Measurements from ENCODE around the gene DSP. TPM values are rescaled to one million over a fixed set of nuclear protein-coding genes. Genes with fewer than 3 reads are reported as not detected.

DSP gene
- total and polyA plus RNA-seq, 2 experiments from 2014 or later, result 73.7 to 156 TPM

- DNase-seq (ENCODE audit: low spot score), result no peak
- peaks cover 8% of the 10 kb centered on the region for H3K4me1 ChIP-seq (ENCODE audit: insufficient read depth)
- no peaks in the 10 kb centered on the region for H3K9me3 ChIP-seq (ENCODE audit: low read depth)
- 83% methylated on average over 2 of the region's 2 CpGs for WGBS (ENCODE audit: low lambda C conversion rate, missing lambda C conversion rate)
- TF ChIP-seq EZH2phosphoT487 (IDR thresholded peaks at IDR 0.05; ENCODE audit: low read depth, severe bottlenecking, unreplicated experiment), result no peak
- no peak for TF ChIP-seq EZH2 (IDR thresholded peaks at IDR 0.05; ENCODE audit: borderline replicate concordance)
- no peaks in the 10 kb centered on the region for H3K9me2 ChIP-seq (replicated peaks; ENCODE audit: insufficient read depth)
- H4K20me1 ChIP-seq (ENCODE audit: insufficient read depth, poor library complexity, severe bottlenecking), result no peaks in the 10 kb centered on the region
- H2AFZ ChIP-seq, result no peak overlapping the region
- no peaks in the 10 kb centered on the region for H3K27me3 ChIP-seq
- H3K27ac ChIP-seq, result no peak overlapping the region
- no peak overlapping the region for H3K4me3 ChIP-seq
- no peaks in the 10 kb centered on the region for H3K79me2 ChIP-seq
- H3K4me2 ChIP-seq, result no peak overlapping the region
- no peaks in the 10 kb centered on the region for H3K36me3 ChIP-seq (replicated peaks; ENCODE audit: insufficient read depth, low read depth)
Observed at GRCh38 chr6:7629321-7629720, 87.8 kb downstream of the DSP start.

GRCh38 chr6:7630792-7631191, 89.3 kb downstream of the DSP start:
- Histone ChIP-seq H2AFZ (no peak overlapping the region), H4K20me1 (ENCODE audit: insufficient read depth, poor library complexity, severe bottlenecking) (no peaks in the 10 kb centered on the region), H3K4me2 (no peak overlapping the region), H3K9me3 (ENCODE audit: low read depth) (no peaks in the 10 kb centered on the region), H3K4me1 (ENCODE audit: insufficient read depth) (peaks cover 8% of the 10 kb centered on the region), H3K9me2 (replicated peaks; ENCODE audit: insufficient read depth) (no peaks in the 10 kb centered on the region), H3K79me2 (no peaks in the 10 kb centered on the region), H3K36me3 (replicated peaks; ENCODE audit: insufficient read depth, low read depth) (no peaks in the 10 kb centered on the region), H3K4me3 (no peak overlapping the region), H3K27me3 (no peaks in the 10 kb centered on the region), H3K27ac (no peak overlapping the region)
- no peak for DNase-seq (ENCODE audit: low spot score)
- TF ChIP-seq EZH2phosphoT487 (IDR thresholded peaks at IDR 0.05; ENCODE audit: low read depth, severe bottlenecking, unreplicated experiment) (no peak), EZH2 (IDR thresholded peaks at IDR 0.05; ENCODE audit: borderline replicate concordance) (no peak), CTCF (IDR thresholded peaks at IDR 0.05; ENCODE audit: poor library complexity) (no peak)
- WGBS (ENCODE audit: low lambda C conversion rate, missing lambda C conversion rate), result 85% methylated on average over 5 of the region's 5 CpGs

- no peaks in the 10 kb centered on the region for H4K20me1 ChIP-seq (ENCODE audit: insufficient read depth, poor library complexity, severe bottlenecking)
- no peaks in the 10 kb centered on the region for H3K79me2 ChIP-seq
- no peaks in the 10 kb centered on the region for H3K9me3 ChIP-seq (ENCODE audit: low read depth)
- no peak overlapping the region for H3K4me3 ChIP-seq
- H3K4me1 ChIP-seq (ENCODE audit: insufficient read depth), result peaks cover 8% of the 10 kb centered on the region
- 24% methylated on average over 5 of the region's 5 CpGs for WGBS (ENCODE audit: low lambda C conversion rate, missing lambda C conversion rate)
- no peak for DNase-seq (ENCODE audit: low spot score)
- H3K27me3 ChIP-seq, result no peaks in the 10 kb centered on the region
- H3K27ac ChIP-seq, result no peak overlapping the region
- H3K9me2 ChIP-seq (replicated peaks; ENCODE audit: insufficient read depth), result no peaks in the 10 kb centered on the region
- H2AFZ ChIP-seq, result peak overlapping the region; percentile 21
- H3K4me2 ChIP-seq, result peak overlapping the region; percentile 9
- no peak for TF ChIP-seq CTCF (IDR thresholded peaks at IDR 0.05; ENCODE audit: poor library complexity)
- TF ChIP-seq EZH2phosphoT487 (IDR thresholded peaks at IDR 0.05; ENCODE audit: low read depth, severe bottlenecking, unreplicated experiment), result no peak
- no peak for TF ChIP-seq EZH2 (IDR thresholded peaks at IDR 0.05; ENCODE audit: borderline replicate concordance)
- no peaks in the 10 kb centered on the region for H3K36me3 ChIP-seq (replicated peaks; ENCODE audit: insufficient read depth, low read depth)
Observed at GRCh38 chr6:7631466-7631865, 90.0 kb downstream of the DSP start.

GRCh38 chr6:7632501-7633290, 91.2 kb downstream of the DSP start:
- TF ChIP-seq EZH2phosphoT487 (IDR thresholded peaks at IDR 0.05; ENCODE audit: low read depth, severe bottlenecking, unreplicated experiment) (no peak), CTCF (IDR thresholded peaks at IDR 0.05; ENCODE audit: poor library complexity) (no peak), EZH2 (IDR thresholded peaks at IDR 0.05; ENCODE audit: borderline replicate concordance) (no peak)
- no peak overlapping the region for H3K27ac ChIP-seq
- H3K9me2 ChIP-seq (replicated peaks; ENCODE audit: insufficient read depth), result no peaks in the 10 kb centered on the region
- 89% methylated on average over 9 of the region's 9 CpGs for WGBS (ENCODE audit: low lambda C conversion rate, missing lambda C conversion rate)
- H3K4me3 ChIP-seq, result no peak overlapping the region
- no peak for DNase-seq (ENCODE audit: low spot score)
- H3K4me1 ChIP-seq (ENCODE audit: insufficient read depth), result peaks cover 8% of the 10 kb centered on the region
- H3K4me2 ChIP-seq, result no peak overlapping the region
- no peak overlapping the region for H2AFZ ChIP-seq
- no peaks in the 10 kb centered on the region for H4K20me1 ChIP-seq (ENCODE audit: insufficient read depth, poor library complexity, severe bottlenecking)
- no peaks in the 10 kb centered on the region for H3K9me3 ChIP-seq (ENCODE audit: low read depth)
- no peaks in the 10 kb centered on the region for H3K36me3 ChIP-seq (replicated peaks; ENCODE audit: insufficient read depth, low read depth)
- H3K27me3 ChIP-seq, result no peaks in the 10 kb centered on the region
- no peaks in the 10 kb centered on the region for H3K79me2 ChIP-seq

Data from hepatocyte (in vitro differentiated cells).